Common myeloid progenitor, CD34-positive (primary cell): ENCODE results near the gene PRSS33.

ENCODE experiments used
- CTCF ChIA-PET: fragments of 350-600 bp; sonication (Branson Sonifier 250); formaldehyde crosslinking; loops from one replicate; lab custom pipeline; 2021; ENCODE audit warnings: antibody characterized with exemption; lab: Charles Lee
- POLR2A ChIA-PET: fragments of 350-600 bp; sonication (Branson Sonifier 250); formaldehyde crosslinking; loops from one replicate; lab custom pipeline; 2021; ENCODE audit warnings: antibody characterized with exemption; lab: Charles Lee
- DNase-seq, 3 donors: peaks; one replicate each; pipeline versions ENCODE4 v3.0.0 to v3.0.0-alpha.2; 2013
- H3K27ac ChIP-seq, 2 experiments: 1 replicate in 1 of 2; 2 replicates in 1 of 2; pipeline ENCODE4 v1.7.0; 2013; ENCODE audit warnings: inconsistent platforms in 2 of 2, low read length in 2 of 2, mild to moderate bottlenecking in 2 of 2, low read depth in 1 of 2, moderate library complexity in 1 of 2; ENCODE audit not compliant: severe bottlenecking in 2 of 2, insufficient read depth in 1 of 2, poor library complexity in 1 of 2
- H3K27me3 ChIP-seq, 5 experiments: replicated peaks in 2 of 5; 1 replicate in 3 of 5; 2 replicates in 2 of 5; pipeline versions ENCODE4 v1.6.1 to v1.7.0; 2013; ENCODE audit warnings: low read length in 4 of 5, mild to moderate bottlenecking in 2 of 5, moderate library complexity in 2 of 5, inconsistent platforms in 1 of 5; ENCODE audit not compliant: insufficient read depth in 5 of 5, control insufficient read depth in 4 of 5
- H3K36me3 ChIP-seq, 4 experiments: 1 replicate in 2 of 4; 2 replicates in 2 of 4; pipeline versions ENCODE4 v1.6.1 to v1.7.0; 2013; ENCODE audit warnings: low read length in 3 of 4, control low read depth in 1 of 4, mild to moderate bottlenecking in 1 of 4; ENCODE audit not compliant: control insufficient read depth in 4 of 4, insufficient read depth in 4 of 4
- H3K4me1 ChIP-seq, 4 experiments: 1 replicate in 3 of 4; 2 replicates in 1 of 4; pipeline versions ENCODE4 v1.6.1 to v1.7.1; 2013; ENCODE audit warnings: low read length in 3 of 4, mild to moderate bottlenecking in 3 of 4, control low read depth in 1 of 4, inconsistent platforms in 1 of 4, moderate library complexity in 1 of 4; ENCODE audit not compliant: control insufficient read depth in 4 of 4, insufficient read depth in 4 of 4; ENCODE audit errors: control extremely low read depth in 1 of 4
- H3K4me3 ChIP-seq, 7 experiments: 1 replicate in 4 of 7; 2 replicates in 3 of 7; pipeline versions ENCODE4 v1.5.1 to v1.7.0; 2013; ENCODE audit warnings: mild to moderate bottlenecking in 7 of 7, low read length in 6 of 7, moderate library complexity in 6 of 7, inconsistent platforms in 2 of 7, low read depth in 2 of 7, control low read depth in 1 of 7; ENCODE audit not compliant: insufficient read depth in 4 of 7, control insufficient read depth in 1 of 7; ENCODE audit errors: extremely low read depth in 1 of 7
- H3K9me3 ChIP-seq, 5 experiments: 1 replicate in 4 of 5; 2 replicates in 1 of 5; pipeline versions ENCODE4 v1.6.1 to v1.7.1; 2013; ENCODE audit warnings: low read length in 4 of 5, mild to moderate bottlenecking in 2 of 5, inconsistent platforms in 1 of 5, low read depth in 1 of 5, moderate library complexity in 1 of 5; ENCODE audit not compliant: control insufficient read depth in 4 of 5, insufficient read depth in 2 of 5; ENCODE audit errors: control extremely low read depth in 1 of 5
- WGBS: methylation state at CpG from one replicate; pipeline ENCODE4 v1.1.5; 2013; ENCODE audit not compliant: insufficient coverage; 5-methylcytosine and 5-hydroxymethylcytosine counted together

Gene PRSS33

GRCh38 chr16:2821487-2822157 is 34.3 kb upstream of the PRSS33 start:
- ChIA-PET CTCF (interaction anchor here (1.0 to 3.5 kb wide), 3 partner anchors 10 to 99 kb away, joined by 3 to 16 read pairs (median 4); no protein-coding TSS in a partner anchor), POLR2A (no interaction called here)
- Histone ChIP-seq H3K4me1 (no peaks in the 10 kb centered on the region), H3K36me3 (no peaks in the 10 kb centered on the region), H3K9me3 (no peaks in the 10 kb centered on the region), H3K27ac (no peak overlapping the region), H3K27me3 (no peaks in the 10 kb centered on the region), H3K4me3 (no peak overlapping the region)
- 92% methylated on average over 7 of the region's 9 CpGs for WGBS
- no peak for DNase-seq

GRCh38 chr16:2820836-2821486 is 33.6 kb upstream of the PRSS33 start:
- Histone ChIP-seq H3K36me3 (no peaks in the 10 kb centered on the region), H3K27ac (no peak overlapping the region), H3K4me3 (no peak overlapping the region), H3K4me1 (no peaks in the 10 kb centered on the region), H3K27me3 (no peaks in the 10 kb centered on the region), H3K9me3 (no peaks in the 10 kb centered on the region)
- no peak for DNase-seq
- ChIA-PET CTCF (interaction anchor here (1.0 to 3.5 kb wide), 3 partner anchors 18 to 135 kb away, joined by 3 to 16 read pairs (median 3); no protein-coding TSS in a partner anchor), POLR2A (no interaction called here)
- 94% methylated on average over 12 of the region's 14 CpGs for WGBS

GRCh38 chr16:2819939-2820835 is 32.8 kb upstream of the PRSS33 start:
- Histone ChIP-seq H3K36me3 (no peaks in the 10 kb centered on the region), H3K9me3 (no peaks in the 10 kb centered on the region), H3K27me3 (no peaks in the 10 kb centered on the region), H3K27ac (no peak overlapping the region), H3K4me1 (no peaks in the 10 kb centered on the region), H3K4me3 (no peak overlapping the region)
- 90% methylated on average over 13 of the region's 17 CpGs for WGBS
- no peak for DNase-seq
- POLR2A ChIA-PET: no interaction called here
- CTCF ChIA-PET: interaction anchor here (1.6 kb wide), 1 partner anchor 136 kb away, joined by 3 read pairs; no protein-coding TSS in a partner anchor

GRCh38 chr16:2819179-2819938 is 32.0 kb upstream of the PRSS33 start:
- Histone ChIP-seq H3K9me3 (no peaks in the 10 kb centered on the region), H3K4me1 (no peaks in the 10 kb centered on the region), H3K27me3 (no peaks in the 10 kb centered on the region), H3K36me3 (no peaks in the 10 kb centered on the region), H3K27ac (no peak overlapping the region), H3K4me3 (no peak overlapping the region)
- WGBS: 96% methylated on average over 10 of the region's 18 CpGs
- ChIA-PET POLR2A (no interaction called here), CTCF (interaction anchor here (1.6 kb wide), 1 partner anchor 137 kb away, joined by 3 read pairs; no protein-coding TSS in a partner anchor)
- DNase-seq: no peak

- H3K27me3 ChIP-seq: no peaks in the 10 kb centered on the region
- ChIA-PET CTCF (no interaction called here), POLR2A (no interaction called here)
- no peak overlapping the region for H3K4me3 ChIP-seq
- H3K9me3 ChIP-seq: no peaks in the 10 kb centered on the region
- WGBS: 98% methylated on average over 8 of the region's 10 CpGs
- H3K4me1 ChIP-seq: no peaks in the 10 kb centered on the region
- no peak overlapping the region for H3K27ac ChIP-seq
- no peaks in the 10 kb centered on the region for H3K36me3 ChIP-seq
- no peak for DNase-seq
These were observed 31.0 kb upstream of the PRSS33 start for GRCh38 chr16:2818272-2818876.
